Transverse colon (tissue), 4 donors: ENCODE data around the gene SLC25A42. TPM values are rescaled to one million over a fixed set of nuclear protein-coding genes. Genes with fewer than 3 reads are reported as not detected.

Experiments
- DNase-seq: peaks from one replicate; pipeline ENCODE4 v3.0.0-alpha.2; 2019
- H3K27ac ChIP-seq, 4 donors: fragments of 200-600 bp; sonication (generic); 2 replicates each; pipeline ENCODE4 v1.5.1; 2016 to 2018; ENCODE audit warnings: inconsistent platforms in 4 of 4
- H3K27me3 ChIP-seq: fragments of 200-600 bp; sonication (generic); 2 replicates; pipeline ENCODE4 v1.5.1; 2017; ENCODE audit warnings: inconsistent platforms
- H3K36me3 ChIP-seq, 4 donors: fragments of 200-600 bp; sonication (generic); 2 replicates each; pipeline ENCODE4 v1.5.1; 2017 to 2019; ENCODE audit warnings: inconsistent platforms in 4 of 4
- H3K4me1 ChIP-seq, 4 donors: fragments of 200-600 bp; sonication (generic); 2 replicates each; pipeline ENCODE4 v1.5.1; 2017 to 2020; ENCODE audit warnings: inconsistent platforms in 4 of 4
- H3K4me3 ChIP-seq, 4 donors: fragments of 200-600 bp; sonication (generic); 1 replicate in 1 of 4; 2 replicates in 3 of 4; pipeline versions ENCODE4 v1.5.1 to v1.6.1; 2017 to 2019; ENCODE audit warnings: inconsistent platforms in 4 of 4
- H3K9me3 ChIP-seq, 2 donors: fragments of 200-600 bp; sonication (generic); 2 replicates each; pipeline ENCODE4 v1.5.1; 2017 to 2019; ENCODE audit warnings: inconsistent platforms in 2 of 2
- EP300 ChIP-seq: sonication (generic); formaldehyde crosslinking; IDR thresholded peaks from one replicate; pipeline ENCODE4 v1.6.1; 2017; ENCODE audit warnings: antibody characterized with exemption, low read depth
- POLR2A ChIP-seq: fragments of 450-650 bp; IDR thresholded peaks from one replicate; pipeline ENCODE4 v1.6.1; 2016; ENCODE audit warnings: antibody characterized with exemption, mild to moderate bottlenecking, moderate library complexity
- POLR2AphosphoS5 ChIP-seq, 3 donors: sonication (generic); formaldehyde crosslinking; IDR thresholded peaks; one replicate each; pipeline ENCODE4 v1.6.1; 2016; ENCODE audit warnings: antibody characterized with exemption in 3 of 3
- whole genome bisulfite sequencing, 2 donors: methylation state at CpG; one replicate each; pipeline ENCODE4 v1.1.5; 2018; ENCODE audit warnings: low coverage in 1 of 2; 5-methylcytosine and 5-hydroxymethylcytosine counted together
- in situ Hi-C, 4 donors: fragments of 200-750 bp; cut with MboI; loops; one replicate each; pipeline versions ENCODE4 v1.15.0 to v1.15.1; 2017; ENCODE audit warnings: low sequenced_read_pairs in 3 of 4, low pct_ligation_motif_present in 1 of 4, low pct_unique_long_range_greater_than_20kb in 1 of 4
- intact Hi-C: fragments of 100-400 bp; cut with DNase I; formaldehyde crosslinking; loops from one replicate; pipeline ENCODE4 v1.15.1; 2023; ENCODE audit warnings: low total_unique reads
- total RNA-seq, 4 donors: library from RNA; depleted of rRNA; stranded (reverse); fragments of >200 nt; gene quantifications; one replicate each; pipeline ENCODE4 v1.1.0, GENCODE V29; 2016
- TF ChIP-seq, protein P1 (sequence below), 5 experiments: fragments of 200-600 bp in 3 of 5; fragments of 450-650 bp in 2 of 5; sonication (generic) in 3 of 5; IDR thresholded peaks; 1 replicate in 2 of 5; 2 replicates in 3 of 5; pipeline ENCODE4 v1.5.1; 2016 to 2017; ENCODE audit warnings: antibody characterized with exemption in 5 of 5, inconsistent platforms in 3 of 5, mild to moderate bottlenecking in 2 of 5, moderate library complexity in 1 of 5

The SLC25A42 gene
- total RNA-seq, 4 donors from 2014 or later: 6.8 to 141 (median 24.5) TPM

DNA sequence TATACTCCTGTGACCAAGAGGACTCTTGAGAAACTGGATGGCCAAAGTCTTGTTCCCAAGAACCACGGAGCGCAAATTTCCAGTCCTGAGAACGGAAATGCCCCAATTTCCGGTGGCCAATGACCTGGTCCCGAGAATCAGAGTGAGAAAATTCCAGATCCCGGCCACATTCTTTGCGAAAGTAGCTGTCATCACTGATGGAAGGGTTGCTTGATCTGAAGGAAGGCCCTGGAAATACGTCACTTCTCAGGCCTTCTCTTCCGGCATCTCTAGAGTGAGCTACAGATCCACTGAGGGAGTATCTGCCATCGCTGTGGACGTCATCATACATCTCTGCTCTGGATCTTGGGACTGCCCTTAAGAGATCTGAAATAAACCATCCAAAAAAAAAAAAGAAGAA lies 37.9 kb upstream of the SLC25A42 start:
- WGBS, 2 donors: 40 to 93% methylated on average over 1 to 11 of the region's 11 CpGs
- DNase-seq: no peak
- no peaks in the 10 kb centered on the region for H3K4me1 ChIP-seq
- in situ Hi-C loops: no loop called here
- TF ChIP-seq POLR2AphosphoS5 (IDR thresholded peaks at IDR 0.05) (no peak), POLR2A (no peak), EP300 (no peak)
- TF ChIP-seq, protein P1, sequence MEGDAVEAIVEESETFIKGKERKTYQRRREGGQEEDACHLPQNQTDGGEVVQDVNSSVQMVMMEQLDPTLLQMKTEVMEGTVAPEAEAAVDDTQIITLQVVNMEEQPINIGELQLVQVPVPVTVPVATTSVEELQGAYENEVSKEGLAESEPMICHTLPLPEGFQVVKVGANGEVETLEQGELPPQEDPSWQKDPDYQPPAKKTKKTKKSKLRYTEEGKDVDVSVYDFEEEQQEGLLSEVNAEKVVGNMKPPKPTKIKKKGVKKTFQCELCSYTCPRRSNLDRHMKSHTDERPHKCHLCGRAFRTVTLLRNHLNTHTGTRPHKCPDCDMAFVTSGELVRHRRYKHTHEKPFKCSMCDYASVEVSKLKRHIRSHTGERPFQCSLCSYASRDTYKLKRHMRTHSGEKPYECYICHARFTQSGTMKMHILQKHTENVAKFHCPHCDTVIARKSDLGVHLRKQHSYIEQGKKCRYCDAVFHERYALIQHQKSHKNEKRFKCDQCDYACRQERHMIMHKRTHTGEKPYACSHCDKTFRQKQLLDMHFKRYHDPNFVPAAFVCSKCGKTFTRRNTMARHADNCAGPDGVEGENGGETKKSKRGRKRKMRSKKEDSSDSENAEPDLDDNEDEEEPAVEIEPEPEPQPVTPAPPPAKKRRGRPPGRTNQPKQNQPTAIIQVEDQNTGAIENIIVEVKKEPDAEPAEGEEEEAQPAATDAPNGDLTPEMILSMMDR (IDR thresholded peaks at IDR 0.05): no peak
- no peak overlapping the region for H3K4me3 ChIP-seq
- H3K9me3 ChIP-seq: no peaks in the 10 kb centered on the region
- H3K36me3 ChIP-seq: peaks cover 0 to 41% (median 16%) of the 10 kb centered on the region in 4 donors
- no peaks in the 10 kb centered on the region for H3K27me3 ChIP-seq
- H3K27ac ChIP-seq: no peak overlapping the region
- intact Hi-C loops: no loop called here

DNA sequence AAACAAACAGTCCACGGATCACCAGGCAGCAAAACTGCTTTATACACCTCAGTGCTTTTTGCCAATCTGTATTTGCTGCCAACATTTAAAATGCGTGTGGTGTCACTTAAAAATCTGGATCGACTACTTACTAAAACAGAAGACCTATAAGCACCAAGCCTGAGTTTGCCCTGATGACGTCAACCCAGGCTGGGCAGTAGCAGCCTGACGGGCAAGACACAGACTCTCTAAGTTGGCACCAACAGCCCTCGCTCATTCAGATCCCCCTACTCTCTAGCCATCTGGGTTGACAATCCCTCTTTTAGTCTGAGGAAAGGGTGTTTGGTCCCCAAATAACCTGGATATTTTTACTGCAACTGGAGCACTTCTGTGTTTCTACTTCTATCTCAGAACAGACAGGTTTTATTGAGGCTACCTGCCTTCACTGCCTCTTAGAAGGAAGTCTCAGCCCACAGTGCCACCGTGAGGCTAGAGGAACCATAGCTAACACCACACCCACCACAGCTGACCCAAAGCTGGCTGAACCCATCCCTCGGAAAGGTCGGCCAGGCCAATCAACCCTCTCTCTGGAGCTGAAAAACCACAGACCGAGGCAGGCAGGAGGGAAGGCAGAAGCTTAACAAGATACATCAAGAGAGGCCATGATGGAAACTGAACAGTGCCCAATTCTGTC lies 37.4 kb upstream of the SLC25A42 start:
- Histone ChIP-seq H3K9me3 (no peaks in the 10 kb centered on the region), H3K27ac (no peak overlapping the region), H3K4me1 (peaks cover 0 to 3% (median 0%) of the 10 kb centered on the region in 4 donors), H3K27me3 (no peaks in the 10 kb centered on the region), H3K4me3 (no peak overlapping the region), H3K36me3 (peaks cover 0 to 41% (median 16%) of the 10 kb centered on the region in 4 donors)
- intact Hi-C loops (no loop called here), in situ Hi-C loops (no loop called here)
- DNase-seq: no peak
- TF ChIP-seq POLR2A: no peak
- TF ChIP-seq POLR2AphosphoS5 (IDR thresholded peaks at IDR 0.05): no peak
- TF ChIP-seq EP300: no peak
- TF ChIP-seq, protein P1 (IDR thresholded peaks at IDR 0.05): no peak
- WGBS, 2 donors: 67 to 76% methylated on average over 2 to 10 of the region's 10 CpGs

DNA sequence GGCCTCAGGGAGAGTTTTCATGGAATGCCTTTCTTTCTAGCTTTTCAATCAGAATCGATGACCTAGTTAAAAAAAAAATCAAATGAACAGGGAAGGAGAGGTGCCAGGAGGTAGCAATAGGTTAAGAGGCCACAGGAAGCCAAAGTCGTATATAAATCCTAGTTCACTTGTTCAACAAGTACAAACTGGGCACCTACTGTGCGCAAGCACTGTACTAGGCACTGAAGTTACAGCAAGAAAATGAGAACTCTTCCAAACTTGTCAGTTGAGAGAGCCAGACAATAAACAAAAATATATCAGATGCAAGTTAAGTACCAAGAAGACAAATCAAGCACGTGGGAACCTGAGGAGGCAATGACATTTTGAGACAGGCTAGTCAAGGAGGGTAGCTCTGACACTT lies 36.6 kb upstream of the SLC25A42 start:
- TF ChIP-seq POLR2AphosphoS5 (IDR thresholded peaks at IDR 0.05) (no peak), EP300 (no peak), POLR2A (no peak)
- TF ChIP-seq, protein P1 (IDR thresholded peaks at IDR 0.05): no peak
- Histone ChIP-seq H3K9me3 (no peaks in the 10 kb centered on the region), H3K4me3 (no peak overlapping the region), H3K27ac (no peak overlapping the region), H3K27me3 (no peaks in the 10 kb centered on the region), H3K36me3 (peaks cover 0 to 41% (median 16%) of the 10 kb centered on the region in 4 donors), H3K4me1 (peaks cover 1 to 11% (median 5%) of the 10 kb centered on the region in 4 donors)
- in situ Hi-C loops (no loop called here), intact Hi-C loops (no loop called here)
- 84 to 100% methylated on average over 3 to 4 of the region's 4 CpGs for WGBS, 2 donors
- no peak for DNase-seq

DNA sequence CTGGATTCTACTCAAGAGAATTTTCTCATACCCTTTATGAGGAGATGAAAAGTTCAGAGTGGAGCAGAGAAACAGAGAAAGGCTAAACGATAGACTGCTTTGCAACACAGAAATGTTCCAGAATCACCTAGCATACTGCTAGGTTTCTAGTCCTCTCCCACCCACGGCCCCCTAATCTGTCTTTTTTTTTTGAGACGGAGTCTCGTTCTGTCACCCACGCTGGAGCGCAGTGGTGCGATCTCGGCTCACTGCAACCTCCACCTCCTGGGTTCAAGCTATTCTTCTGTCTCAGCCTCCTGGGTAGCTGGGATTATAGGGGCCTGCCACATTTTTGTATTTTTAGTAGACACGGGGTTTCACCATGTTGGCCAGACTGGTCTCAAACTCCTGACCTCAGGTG lies 35.3 kb upstream of the SLC25A42 start:
- Histone ChIP-seq H3K36me3 (peaks cover 0 to 41% (median 16%) of the 10 kb centered on the region in 4 donors), H3K9me3 (no peaks in the 10 kb centered on the region), H3K27ac (no peak overlapping the region), H3K4me1 (peaks cover 5 to 18% (median 8%) of the 10 kb centered on the region in 4 donors), H3K27me3 (no peaks in the 10 kb centered on the region), H3K4me3 (no peak overlapping the region)
- in situ Hi-C loops (no loop called here), intact Hi-C loops (no loop called here)
- TF ChIP-seq EP300 (no peak), POLR2AphosphoS5 (IDR thresholded peaks at IDR 0.05) (no peak)
- TF ChIP-seq, protein P1 (IDR thresholded peaks at IDR 0.05): no peak
- no peak for DNase-seq
- 83 to 93% methylated on average over 1 to 9 of the region's 9 CpGs for WGBS, 2 donors
